SK-N-SH treated with all-trans-retinoic acid at 6 μM for 48 hours (cell line): Measurements from ENCODE around the gene FNDC11.

Source experiments
- ARNTL ChIP-seq: fragments of 450-650 bp; formaldehyde crosslinking; IDR thresholded peaks from 2 replicates; pipeline ENCODE4 v1.5.0; 2020; ENCODE audit warnings: low read depth, mild to moderate bottlenecking, moderate library complexity, borderline replicate concordance
- CSDC2 ChIP-seq: fragments of 250-450 bp; sonication (Bioruptor Pico); IDR thresholded peaks from 2 replicates; pipeline ENCODE4 v1.5.0; 2020; ENCODE audit warnings: mild to moderate bottlenecking, moderate library complexity
- ESRRG ChIP-seq: fragments of 250-450 bp; sonication (Bioruptor Pico); IDR thresholded peaks from 2 replicates; pipeline ENCODE4 v1.6.1; 2021; ENCODE audit warnings: mild to moderate bottlenecking
- PATZ1 ChIP-seq: fragments of 250-450 bp; sonication (Bioruptor Pico); IDR thresholded peaks from 2 replicates; pipeline ENCODE4 v1.8.0; 2020; ENCODE audit warnings: mild to moderate bottlenecking, moderate library complexity, borderline replicate concordance
- RARB ChIP-seq: fragments of 250-450 bp; sonication (Bioruptor Pico); IDR thresholded peaks from 2 replicates; pipeline ENCODE4 v1.8.0; 2021; ENCODE audit warnings: mild to moderate bottlenecking, moderate library complexity
- SNAI2 ChIP-seq: fragments of 250-450 bp; sonication (Bioruptor Pico); IDR thresholded peaks from 2 replicates; pipeline ENCODE4 v1.5.0; 2020; ENCODE audit warnings: mild to moderate bottlenecking, moderate library complexity
- TOX ChIP-seq: fragments of 250-450 bp; sonication (Bioruptor Pico); IDR thresholded peaks from 2 replicates; pipeline ENCODE4 v1.8.0; 2021; ENCODE audit warnings: mild to moderate bottlenecking, moderate library complexity, borderline replicate concordance
- ZC3H10 ChIP-seq: fragments of 250-450 bp; sonication (Bioruptor Pico); IDR thresholded peaks from 2 replicates; pipeline ENCODE4 v1.5.1; 2021; ENCODE audit warnings: mild to moderate bottlenecking, moderate library complexity
- ZFP3 ChIP-seq: fragments of 250-450 bp; sonication (Bioruptor Pico); IDR thresholded peaks from 2 replicates; pipeline ENCODE4 v1.5.0; 2020; ENCODE audit warnings: mild to moderate bottlenecking, moderate library complexity
- ZFP30 ChIP-seq: fragments of 450-650 bp; formaldehyde crosslinking; IDR thresholded peaks from 2 replicates; pipeline ENCODE4 v1.5.0; 2022; ENCODE audit warnings: mild to moderate bottlenecking, moderate library complexity
- ZNF565 ChIP-seq: fragments of 450-650 bp; formaldehyde crosslinking; conservative IDR thresholded peaks from 2 replicates; pipeline ENCODE4 v1.5.0; 2020; ENCODE audit warnings: low read depth, mild to moderate bottlenecking, moderate library complexity
- ZNF8 ChIP-seq: fragments of 450-650 bp; formaldehyde crosslinking; IDR thresholded peaks from 2 replicates; pipeline ENCODE4 v1.5.0; 2020; ENCODE audit warnings: mild to moderate bottlenecking, moderate library complexity
- TF ChIP-seq, protein P1 (sequence below): fragments of 250-450 bp; sonication (Bioruptor Pico); IDR thresholded peaks from 2 replicates; pipeline ENCODE4 v1.5.0; 2020; ENCODE audit warnings: mild to moderate bottlenecking, moderate library complexity
- TF ChIP-seq, protein P2 (sequence below): fragments of 250-450 bp; sonication (Bioruptor Pico); IDR thresholded peaks from 2 replicates; pipeline ENCODE4 v1.5.1; 2020; ENCODE audit warnings: low read depth, mild to moderate bottlenecking, moderate library complexity

DNA sequence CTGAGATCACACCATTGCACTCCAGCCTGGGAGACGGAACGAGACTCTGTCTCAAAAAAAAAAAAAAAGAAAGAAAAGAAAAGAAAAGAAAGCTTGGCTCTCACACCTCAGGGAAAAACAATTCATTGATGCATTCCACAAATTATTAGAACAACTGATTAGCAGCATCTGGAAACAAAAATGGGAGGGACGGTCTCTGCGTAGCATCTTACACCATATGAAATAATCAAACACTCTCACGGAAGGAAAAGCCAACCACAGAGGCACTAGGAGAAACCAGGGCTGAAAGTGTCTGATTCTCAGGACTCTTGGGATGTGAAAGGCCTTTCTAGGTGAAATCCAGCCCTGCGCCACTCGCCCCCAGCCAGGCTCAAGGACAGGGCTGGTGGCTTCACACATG, 22.4 kb downstream of the FNDC11 start:
- no peak for TF ChIP-seq PATZ1
- no peak for TF ChIP-seq ZFP30 (CRISPR knock-in tag)
- TF ChIP-seq ZNF565 (CRISPR knock-in tag), result no peak
- no peak for TF ChIP-seq RARB (CRISPR knock-in tag)
- TF ChIP-seq CSDC2, result no peak
- no peak for TF ChIP-seq SNAI2 (CRISPR knock-in tag)
- no peak for TF ChIP-seq ARNTL (CRISPR knock-in tag)
- TF ChIP-seq, protein P1, sequence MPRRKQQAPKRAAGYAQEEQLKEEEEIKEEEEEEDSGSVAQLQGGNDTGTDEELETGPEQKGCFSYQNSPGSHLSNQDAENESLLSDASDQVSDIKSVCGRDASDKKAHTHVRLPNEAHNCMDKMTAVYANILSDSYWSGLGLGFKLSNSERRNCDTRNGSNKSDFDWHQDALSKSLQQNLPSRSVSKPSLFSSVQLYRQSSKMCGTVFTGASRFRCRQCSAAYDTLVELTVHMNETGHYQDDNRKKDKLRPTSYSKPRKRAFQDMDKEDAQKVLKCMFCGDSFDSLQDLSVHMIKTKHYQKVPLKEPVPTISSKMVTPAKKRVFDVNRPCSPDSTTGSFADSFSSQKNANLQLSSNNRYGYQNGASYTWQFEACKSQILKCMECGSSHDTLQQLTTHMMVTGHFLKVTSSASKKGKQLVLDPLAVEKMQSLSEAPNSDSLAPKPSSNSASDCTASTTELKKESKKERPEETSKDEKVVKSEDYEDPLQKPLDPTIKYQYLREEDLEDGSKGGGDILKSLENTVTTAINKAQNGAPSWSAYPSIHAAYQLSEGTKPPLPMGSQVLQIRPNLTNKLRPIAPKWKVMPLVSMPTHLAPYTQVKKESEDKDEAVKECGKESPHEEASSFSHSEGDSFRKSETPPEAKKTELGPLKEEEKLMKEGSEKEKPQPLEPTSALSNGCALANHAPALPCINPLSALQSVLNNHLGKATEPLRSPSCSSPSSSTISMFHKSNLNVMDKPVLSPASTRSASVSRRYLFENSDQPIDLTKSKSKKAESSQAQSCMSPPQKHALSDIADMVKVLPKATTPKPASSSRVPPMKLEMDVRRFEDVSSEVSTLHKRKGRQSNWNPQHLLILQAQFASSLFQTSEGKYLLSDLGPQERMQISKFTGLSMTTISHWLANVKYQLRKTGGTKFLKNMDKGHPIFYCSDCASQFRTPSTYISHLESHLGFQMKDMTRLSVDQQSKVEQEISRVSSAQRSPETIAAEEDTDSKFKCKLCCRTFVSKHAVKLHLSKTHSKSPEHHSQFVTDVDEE (CRISPR knock-in tag), result no peak
- TF ChIP-seq ZNF8 (CRISPR knock-in tag), result no peak
- TF ChIP-seq, protein P2, sequence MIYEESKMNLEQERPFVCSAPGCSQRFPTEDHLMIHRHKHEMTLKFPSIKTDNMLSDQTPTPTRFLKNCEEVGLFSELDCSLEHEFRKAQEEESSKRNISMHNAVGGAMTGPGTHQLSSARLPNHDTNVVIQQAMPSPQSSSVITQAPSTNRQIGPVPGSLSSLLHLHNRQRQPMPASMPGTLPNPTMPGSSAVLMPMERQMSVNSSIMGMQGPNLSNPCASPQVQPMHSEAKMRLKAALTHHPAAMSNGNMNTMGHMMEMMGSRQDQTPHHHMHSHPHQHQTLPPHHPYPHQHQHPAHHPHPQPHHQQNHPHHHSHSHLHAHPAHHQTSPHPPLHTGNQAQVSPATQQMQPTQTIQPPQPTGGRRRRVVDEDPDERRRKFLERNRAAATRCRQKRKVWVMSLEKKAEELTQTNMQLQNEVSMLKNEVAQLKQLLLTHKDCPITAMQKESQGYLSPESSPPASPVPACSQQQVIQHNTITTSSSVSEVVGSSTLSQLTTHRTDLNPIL (CRISPR knock-in tag), result no peak
- no peak for TF ChIP-seq ESRRG
- no peak for TF ChIP-seq ZC3H10 (CRISPR knock-in tag)
- no peak for TF ChIP-seq ZFP3 (CRISPR knock-in tag)
- no peak for TF ChIP-seq TOX (CRISPR knock-in tag)
